ENCODE data around the gene PIP5K1C. TPM values are rescaled to one million over a fixed set of nuclear protein-coding genes. Genes with fewer than 3 reads are reported as not detected.

Gene PIP5K1C, protein sequence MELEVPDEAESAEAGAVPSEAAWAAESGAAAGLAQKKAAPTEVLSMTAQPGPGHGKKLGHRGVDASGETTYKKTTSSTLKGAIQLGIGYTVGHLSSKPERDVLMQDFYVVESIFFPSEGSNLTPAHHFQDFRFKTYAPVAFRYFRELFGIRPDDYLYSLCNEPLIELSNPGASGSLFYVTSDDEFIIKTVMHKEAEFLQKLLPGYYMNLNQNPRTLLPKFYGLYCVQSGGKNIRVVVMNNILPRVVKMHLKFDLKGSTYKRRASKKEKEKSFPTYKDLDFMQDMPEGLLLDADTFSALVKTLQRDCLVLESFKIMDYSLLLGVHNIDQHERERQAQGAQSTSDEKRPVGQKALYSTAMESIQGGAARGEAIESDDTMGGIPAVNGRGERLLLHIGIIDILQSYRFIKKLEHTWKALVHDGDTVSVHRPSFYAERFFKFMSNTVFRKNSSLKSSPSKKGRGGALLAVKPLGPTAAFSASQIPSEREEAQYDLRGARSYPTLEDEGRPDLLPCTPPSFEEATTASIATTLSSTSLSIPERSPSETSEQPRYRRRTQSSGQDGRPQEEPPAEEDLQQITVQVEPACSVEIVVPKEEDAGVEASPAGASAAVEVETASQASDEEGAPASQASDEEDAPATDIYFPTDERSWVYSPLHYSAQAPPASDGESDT
- 9.9 to 14.3 TPM (median 12.7 TPM) in 5 replicates for total RNA-seq (2022; extraction: Qiagen RNA extraction)

GRCh38 chr19:3700242-3701032 is at the start of gene PIP5K1C:
PIP5K1C (minus strand) TSS chr19:3700468; CDS start chr19:3700390, 78 bp downstream.

GRCh38 chr19:3708207-3708931 is 8.1 kb upstream of the PIP5K1C start, which contains the start of gene TJP3:
TJP3 (plus strand) TSS chr19:3708384; CDS start chr19:3728433, 20,049 bp downstream.

DNA sequence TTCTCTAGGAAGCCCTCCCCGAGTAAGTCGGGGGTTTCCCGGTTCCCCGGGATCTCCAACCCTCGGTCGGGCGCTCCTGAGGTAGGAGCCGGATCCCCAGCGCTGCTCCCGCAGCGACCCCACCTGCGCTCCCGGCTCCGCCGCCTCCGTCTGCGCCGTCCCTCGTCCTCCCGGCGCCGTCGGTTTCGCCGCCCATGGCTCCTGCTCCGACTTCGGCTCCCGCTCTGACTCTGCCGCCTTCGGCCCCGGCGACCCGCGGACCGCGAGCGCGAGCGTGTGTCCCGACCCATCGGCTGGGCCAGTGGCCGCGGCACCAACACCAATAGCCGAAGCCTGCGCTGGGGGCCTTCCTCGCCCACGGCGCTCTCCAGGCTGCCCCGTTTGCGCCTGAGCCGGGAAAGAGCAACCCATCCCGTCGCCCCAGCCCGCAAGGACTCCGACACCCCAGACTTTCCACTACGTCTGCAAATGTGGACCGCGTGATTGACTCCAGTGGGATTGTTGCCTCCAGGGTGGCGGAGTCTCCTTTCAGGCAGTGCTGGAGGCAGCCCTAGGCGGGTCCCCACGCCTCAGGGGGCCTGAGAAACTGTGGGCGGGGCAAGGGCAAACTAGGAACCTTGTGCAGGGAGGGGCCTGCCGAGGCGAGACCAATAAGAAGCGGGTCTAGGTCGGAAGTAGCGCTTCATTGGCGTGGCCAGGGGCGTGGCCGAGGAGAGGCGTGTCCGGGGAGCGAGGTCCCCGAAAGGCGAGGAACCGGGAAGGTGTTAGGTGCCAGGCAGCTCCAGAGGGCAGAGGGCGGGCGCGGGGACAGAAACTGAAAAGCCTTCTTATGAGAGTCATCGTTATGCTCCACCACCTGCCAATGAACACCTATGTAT is 73.6 kb downstream of the PIP5K1C start, which contains the start of gene CACTIN:
Gene CACTIN (minus strand): TSS at position 318 of the 878 bp plus-strand sequence. CDS start 28 bp downstream, at position 290.

DNA sequence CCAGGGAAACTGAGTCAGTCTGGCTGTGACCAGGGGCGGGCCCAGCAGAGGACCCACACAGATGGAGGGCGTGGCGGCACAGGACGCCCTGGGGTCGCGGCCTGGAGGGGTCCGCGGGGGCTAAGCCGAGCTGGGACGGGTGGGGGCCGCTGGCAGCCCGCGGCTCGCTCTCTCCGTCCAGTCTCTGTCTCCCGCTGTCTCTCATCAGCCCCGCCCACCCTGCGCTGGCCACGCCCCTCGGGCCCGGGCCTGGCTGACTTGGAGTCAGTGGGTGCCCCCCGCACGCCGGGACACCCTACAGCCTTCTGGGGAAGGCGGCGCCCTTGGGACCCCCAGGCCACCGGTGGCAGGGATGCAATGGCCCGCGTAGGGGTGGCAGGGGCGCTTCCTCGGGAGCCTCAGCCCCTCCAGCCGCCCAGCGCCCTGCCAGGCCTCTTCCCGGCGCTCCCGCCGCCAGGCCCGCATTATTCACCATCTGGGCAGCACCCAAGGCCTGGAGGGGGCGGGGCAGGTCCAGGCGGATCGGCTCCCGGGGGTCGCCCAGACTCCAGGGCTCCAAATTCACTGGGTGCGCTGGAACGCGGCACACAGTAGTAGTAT is 93.5 kb downstream of the PIP5K1C start, which contains the start of gene TBXA2R:
Gene TBXA2R (minus strand): TSS at position 186 of the 600 bp plus-strand sequence. CDS start 6,241 bp downstream, outside the sequence.

GRCh38 chr19:3585301-3586126 is 114.8 kb downstream of the PIP5K1C start, which contains the start of gene GIPC3:
GIPC3 (plus strand) TSS chr19:3585478; CDS start chr19:3585598, 120 bp downstream.

Other genes starting within 250 kb of the PIP5K1C start
- 0.80 to 1.1 TPM (median 0.97 TPM) in 5 replicates for gene SMIM24, start 219.9 kb downstream of the PIP5K1C start, total RNA-seq (2022; extraction: Qiagen RNA extraction)
- gene SMIM44, start 217.0 kb downstream of the PIP5K1C start, total RNA-seq (2022; extraction: Qiagen RNA extraction) = not detected in 5 replicates
- gene DOHH, start 199.8 kb downstream of the PIP5K1C start, total RNA-seq (2022; extraction: Qiagen RNA extraction) = 11.8 to 19.7 TPM (median 18.2 TPM) in 5 replicates
- 27.0 to 36.3 TPM (median 34.2 TPM) in 5 replicates for gene FZR1, start 194.2 kb downstream of the PIP5K1C start, total RNA-seq (2022; extraction: Qiagen RNA extraction)
- 0.16 to 0.21 TPM (median 0.20 TPM) in 3 of 5 replicates, not detected in the others for gene TEKTIP1, start 161.3 kb downstream of the PIP5K1C start, total RNA-seq (2022; extraction: Qiagen RNA extraction)
- gene MFSD12, start 142.9 kb downstream of the PIP5K1C start, total RNA-seq (2022; extraction: Qiagen RNA extraction) = 108 to 143 TPM (median 142 TPM) in 5 replicates
- 37.4 to 62.5 TPM (median 61.1 TPM) in 5 replicates for gene HMG20B, start 127.5 kb downstream of the PIP5K1C start, total RNA-seq (2022; extraction: Qiagen RNA extraction)
- gene GIPC3, start 115.0 kb downstream of the PIP5K1C start, total RNA-seq (2022; extraction: Qiagen RNA extraction) = 0.19 to 0.34 TPM (median 0.27 TPM) in 5 replicates
- 1.2 to 1.6 TPM (median 1.3 TPM) in 5 replicates for gene TBXA2R, start 93.6 kb downstream of the PIP5K1C start, total RNA-seq (2022; extraction: Qiagen RNA extraction)
- 11.5 to 18.5 TPM (median 17.9 TPM) in 5 replicates for gene CACTIN, start 73.7 kb downstream of the PIP5K1C start, total RNA-seq (2022; extraction: Qiagen RNA extraction)
- 0.25 to 0.59 TPM (median 0.37 TPM) in 5 replicates for gene TJP3, start 7.9 kb upstream of the PIP5K1C start, total RNA-seq (2022; extraction: Qiagen RNA extraction)
- 7.7 to 11.8 TPM (median 10.1 TPM) in 5 replicates for gene APBA3, start 61.2 kb upstream of the PIP5K1C start, total RNA-seq (2022; extraction: Qiagen RNA extraction)
- gene MRPL54, start 62.2 kb upstream of the PIP5K1C start, total RNA-seq (2022; extraction: Qiagen RNA extraction) = 60.9 to 76.7 TPM (median 62.8 TPM) in 5 replicates
- not detected in 5 replicates for gene RAX2, start 71.8 kb upstream of the PIP5K1C start, total RNA-seq (2022; extraction: Qiagen RNA extraction)
- gene MATK, start 85.9 kb upstream of the PIP5K1C start, total RNA-seq (2022; extraction: Qiagen RNA extraction) = 0.73 to 1.8 TPM (median 1.3 TPM) in 5 replicates
- gene ZFR2, start 168.6 kb upstream of the PIP5K1C start, total RNA-seq (2022; extraction: Qiagen RNA extraction) = 0.09 to 0.45 TPM (median 0.11 TPM) in 5 replicates
- gene ATCAY, start 180.2 kb upstream of the PIP5K1C start, total RNA-seq (2022; extraction: Qiagen RNA extraction) = 0.07 to 0.13 TPM (median 0.09 TPM) in 4 of 5 replicates, not detected in the other
- gene NMRK2, start 232.6 kb upstream of the PIP5K1C start, total RNA-seq (2022; extraction: Qiagen RNA extraction) = not detected in 5 replicates